Fibroblast of the aortic adventitia (primary cell): ENCODE results near the gene GJB6. TPM values are rescaled to one million over a fixed set of nuclear protein-coding genes. Genes with fewer than 3 reads are reported as not detected.

ENCODE experiments used
- DNase-seq: peaks from one replicate; pipeline ENCODE4 v3.0.0-alpha.2; 2010; ENCODE audit warnings: low read depth
- H3K4me3 ChIP-seq: 2 replicates; pipeline ENCODE4 v1.5.1; 2011; ENCODE audit warnings: low read depth, mild to moderate bottlenecking, control low read depth, low read length, moderate library complexity
- CTCF ChIP-seq: IDR thresholded peaks from 2 replicates; pipeline ENCODE4 v1.5.1; 2011; ENCODE audit warnings: mild to moderate bottlenecking, low read length, control low read depth, inconsistent platforms; ENCODE audit not compliant: insufficient read depth
- total RNA-seq: library from RNA; depleted of rRNA; stranded (reverse); fragments of >200 nt; gene quantifications from 2 replicates; pipeline ENCODE4 v1.2.3, GENCODE V29; 2012; ENCODE audit warnings: low replicate concordance

Gene GJB6
- total RNA-seq, 1 donor, result not detected

- H3K4me3 ChIP-seq, result no peak overlapping the region
- DNase-seq, result no peak
- TF ChIP-seq CTCF, result no peak
Measured at GRCh38 chr13:20188667-20189553, 43.2 kb downstream of the GJB6 start.

- H3K4me3 ChIP-seq, result no peak overlapping the region
- no peak for DNase-seq
- no peak for TF ChIP-seq CTCF
Measured at GRCh38 chr13:20186771-20187170, 45.3 kb downstream of the GJB6 start.

DNA sequence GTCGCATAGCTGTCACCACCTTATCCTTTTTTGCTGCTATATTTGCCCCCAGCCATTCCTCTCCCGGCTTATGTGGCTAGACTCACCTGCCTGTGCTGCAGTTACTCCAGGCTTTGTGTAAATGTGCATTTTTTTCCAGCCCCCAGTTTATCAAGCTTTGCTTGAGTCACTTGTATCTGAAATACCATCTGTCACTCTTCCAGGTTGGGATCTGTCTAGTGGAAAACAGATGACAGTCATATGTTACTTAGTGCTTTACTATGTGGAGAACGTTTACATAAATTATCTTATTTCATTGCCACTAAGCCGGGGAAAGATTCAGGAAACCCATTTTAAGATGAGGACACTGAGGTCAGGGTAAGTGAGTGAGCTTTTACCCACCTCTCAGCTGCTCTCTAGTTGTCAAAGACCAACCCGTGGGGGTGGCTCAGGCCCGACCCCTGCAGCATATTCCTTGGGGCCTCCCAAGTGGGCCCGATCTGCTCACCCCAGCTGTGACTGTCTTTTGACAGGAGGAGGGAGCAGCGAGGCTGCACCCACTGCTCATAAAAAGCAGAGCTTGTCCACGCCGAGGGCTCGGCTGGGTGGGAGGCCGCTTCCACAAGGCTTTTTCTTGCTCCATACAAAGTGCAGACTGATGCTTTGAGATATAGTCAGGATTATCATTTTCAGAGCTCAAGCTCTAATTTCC is 46.6 kb downstream of the GJB6 start:
- no peak for DNase-seq
- H3K4me3 ChIP-seq, result no peak overlapping the region
- no peak for TF ChIP-seq CTCF

DNA sequence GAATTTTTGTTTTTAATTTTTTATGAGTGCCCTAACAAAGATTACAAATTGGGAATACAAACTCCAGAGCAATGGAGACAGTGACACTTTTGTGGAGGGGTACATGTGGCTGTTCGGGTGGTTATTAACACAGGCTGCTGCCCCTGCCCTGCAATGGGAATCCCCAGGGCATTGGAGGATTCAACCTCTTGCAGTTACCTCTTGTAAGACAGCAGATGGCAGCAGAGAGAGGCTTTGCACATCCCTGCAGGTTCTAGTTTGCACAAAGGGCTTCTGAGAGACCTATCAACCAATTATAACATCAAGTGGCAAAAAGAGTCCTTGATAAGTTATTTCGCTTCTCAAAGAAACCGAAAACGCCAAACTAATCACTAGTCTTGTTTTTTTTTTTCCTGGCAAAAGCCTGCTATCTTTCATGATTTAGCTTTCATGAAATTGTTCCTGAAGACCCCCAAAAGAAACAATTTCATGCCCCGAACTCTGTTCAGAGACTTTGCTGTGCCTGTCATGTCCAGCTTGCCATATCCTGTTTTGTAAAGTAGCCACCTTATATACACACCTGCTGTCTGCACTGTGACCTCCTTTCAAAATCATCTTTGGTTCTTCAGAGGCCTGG is 49.8 kb downstream of the GJB6 start:
- peak; percentile 95 for TF ChIP-seq CTCF
- DNase-seq, result peak; percentile 83

GRCh38 chr13:20181188-20181587 is 50.9 kb downstream of the GJB6 start:
- TF ChIP-seq CTCF, result no peak
- DNase-seq, result no peak
- no peak overlapping the region for H3K4me3 ChIP-seq

More for the DNA sequence above, 49.8 kb downstream of the GJB6 start:
- no peak overlapping the region for H3K4me3 ChIP-seq

- no peak overlapping the region for H3K4me3 ChIP-seq
- DNase-seq, result no peak
- no peak for TF ChIP-seq CTCF
Measured at GRCh38 chr13:20178156-20178555, 54.0 kb downstream of the GJB6 start.
